ENCODE results near the gene TECPR1.

The TECPR1 gene

GRCh38 chr7:98251601-98252424 lies at the start of gene TECPR1:
Gene TECPR1 (minus strand): TSS chr7:98252232. CDS start chr7:98246146, 6,086 bp downstream.
- H3K4me3 ChIP-seq (ENCODE audit: low read length): peak within 1 kb of the TSS; percentile 87
- DNase-seq (ENCODE audit: low read depth): peak; percentile 58
- TF ChIP-seq CTCF (conservative IDR thresholded peaks at IDR 0.05; ENCODE audit: low read depth, low read length): no peak

- no peak overlapping the region for H3K4me3 ChIP-seq (ENCODE audit: low read length)
- no peak for DNase-seq (ENCODE audit: low read depth)
- no peak for TF ChIP-seq CTCF (conservative IDR thresholded peaks at IDR 0.05; ENCODE audit: low read depth, low read length)
Measured at GRCh38 chr7:98300595-98301372, 48.8 kb upstream of the TECPR1 start.

GRCh38 chr7:98297626-98298286 lies 45.7 kb upstream of the TECPR1 start:
- TF ChIP-seq CTCF (conservative IDR thresholded peaks at IDR 0.05; ENCODE audit: low read depth, low read length): peak; percentile 25
- no peak for DNase-seq (ENCODE audit: low read depth)
- no peak overlapping the region for H3K4me3 ChIP-seq (ENCODE audit: low read length)

- no peak for DNase-seq (ENCODE audit: low read depth)
- H3K4me3 ChIP-seq (ENCODE audit: low read length): no peak overlapping the region
- TF ChIP-seq CTCF (conservative IDR thresholded peaks at IDR 0.05; ENCODE audit: low read depth, low read length): no peak
Measured at GRCh38 chr7:98296833-98297232, 44.8 kb upstream of the TECPR1 start.

GRCh38 chr7:98295467-98296192 lies 43.6 kb upstream of the TECPR1 start:
- H3K4me3 ChIP-seq (ENCODE audit: low read length): no peak overlapping the region
- no peak for TF ChIP-seq CTCF (conservative IDR thresholded peaks at IDR 0.05; ENCODE audit: low read depth, low read length)

GRCh38 chr7:98294798-98295382 lies 42.9 kb upstream of the TECPR1 start:
- DNase-seq (ENCODE audit: low read depth): no peak
- no peak overlapping the region for H3K4me3 ChIP-seq (ENCODE audit: low read length)
- peak; percentile 80 for TF ChIP-seq CTCF (conservative IDR thresholded peaks at IDR 0.05; ENCODE audit: low read depth, low read length)

More at GRCh38 chr7:98295467-98296192, 43.6 kb upstream of the TECPR1 start:
- no peak for DNase-seq (ENCODE audit: low read depth)

Data from retinal pigment epithelial cell (primary cell).